Measurements from ENCODE around the gene TWIST2.

TWIST2 gene

DNA sequence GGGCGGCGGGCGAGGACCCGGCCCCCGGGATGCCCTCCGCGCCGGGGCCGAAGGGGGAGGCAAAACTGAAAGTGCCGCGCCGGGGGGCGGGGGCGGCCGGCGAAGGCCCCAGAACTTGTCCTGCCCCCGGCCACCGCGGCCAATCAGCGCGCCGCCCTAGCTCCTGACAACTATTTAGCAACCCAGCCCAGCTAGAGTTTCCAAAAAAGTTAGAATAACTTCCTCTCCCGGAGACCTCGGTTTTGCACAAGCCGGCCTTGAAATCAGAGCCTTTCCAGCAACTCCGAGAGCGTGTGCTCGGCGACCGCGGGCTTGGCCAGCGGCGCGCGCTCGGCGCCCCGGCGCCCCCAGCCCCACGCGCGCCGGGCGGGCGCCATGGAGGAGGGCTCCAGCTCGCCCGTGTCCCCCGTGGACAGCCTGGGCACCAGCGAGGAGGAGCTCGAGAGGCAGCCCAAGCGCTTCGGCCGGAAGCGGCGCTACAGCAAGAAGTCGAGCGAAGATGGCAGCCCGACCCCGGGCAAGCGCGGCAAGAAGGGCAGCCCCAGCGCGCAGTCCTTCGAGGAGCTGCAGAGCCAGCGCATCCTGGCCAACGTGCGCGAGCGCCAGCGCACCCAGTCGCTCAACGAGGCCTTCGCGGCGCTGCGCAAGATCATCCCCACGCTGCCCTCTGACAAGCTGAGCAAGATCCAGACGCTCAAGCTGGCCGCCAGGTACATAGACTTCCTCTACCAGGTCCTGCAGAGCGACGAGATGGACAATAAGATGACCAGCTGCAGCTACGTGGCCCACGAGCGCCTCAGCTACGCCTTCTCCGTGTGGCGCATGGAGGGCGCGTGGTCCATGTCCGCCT lies at the start of gene TWIST2:
TSS of gene TWIST2 (plus strand) at position 245 of the 850 bp plus-strand sequence. CDS start at position 376, 131 bp downstream.
- no peak for DNase-seq (ENCODE audit: low read depth in 1 of 2, low spot score in 1 of 2)

DNA sequence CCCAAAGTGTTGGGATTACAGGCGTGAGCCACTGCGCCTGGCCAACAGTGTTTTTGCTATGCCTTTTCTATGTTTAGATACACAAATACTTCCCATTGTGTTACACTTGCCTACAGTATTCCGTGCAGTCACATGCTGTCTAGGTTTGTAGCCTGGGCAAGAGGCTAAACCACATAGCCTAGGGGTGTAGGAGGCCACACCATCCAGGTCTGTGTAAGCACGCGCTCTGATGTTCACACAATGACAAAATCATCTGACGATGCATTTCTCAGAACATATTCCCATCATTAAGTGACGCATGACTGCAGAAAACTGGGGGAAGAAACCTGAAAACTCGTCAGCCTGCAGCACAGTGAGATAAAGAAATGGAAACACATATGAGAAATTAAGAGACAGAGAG lies 46.1 kb upstream of the TWIST2 start:
- DNase-seq (ENCODE audit: low read depth in 1 of 2, low spot score in 1 of 2) = no peak

DNA sequence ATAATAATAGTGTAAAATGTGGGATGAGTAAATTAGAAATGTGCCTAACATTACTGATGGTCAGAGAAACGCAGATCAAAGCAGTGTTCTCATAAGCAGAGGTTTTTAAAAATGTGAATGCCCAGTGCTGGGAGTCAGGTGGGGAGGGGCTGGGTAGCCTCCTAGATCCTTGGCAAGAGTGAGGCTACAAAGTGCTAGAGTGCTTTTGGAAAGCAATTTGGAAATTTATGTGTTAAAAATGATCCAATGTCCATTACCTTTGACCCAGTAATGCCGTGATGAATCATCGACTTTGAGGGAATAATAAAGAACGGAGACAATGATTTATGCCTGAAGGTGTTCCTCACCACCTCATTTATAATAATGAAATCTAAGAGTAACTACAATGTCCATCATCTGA lies 44.9 kb upstream of the TWIST2 start:
- no peak for DNase-seq (ENCODE audit: low read depth in 1 of 2, low spot score in 1 of 2)

DNA sequence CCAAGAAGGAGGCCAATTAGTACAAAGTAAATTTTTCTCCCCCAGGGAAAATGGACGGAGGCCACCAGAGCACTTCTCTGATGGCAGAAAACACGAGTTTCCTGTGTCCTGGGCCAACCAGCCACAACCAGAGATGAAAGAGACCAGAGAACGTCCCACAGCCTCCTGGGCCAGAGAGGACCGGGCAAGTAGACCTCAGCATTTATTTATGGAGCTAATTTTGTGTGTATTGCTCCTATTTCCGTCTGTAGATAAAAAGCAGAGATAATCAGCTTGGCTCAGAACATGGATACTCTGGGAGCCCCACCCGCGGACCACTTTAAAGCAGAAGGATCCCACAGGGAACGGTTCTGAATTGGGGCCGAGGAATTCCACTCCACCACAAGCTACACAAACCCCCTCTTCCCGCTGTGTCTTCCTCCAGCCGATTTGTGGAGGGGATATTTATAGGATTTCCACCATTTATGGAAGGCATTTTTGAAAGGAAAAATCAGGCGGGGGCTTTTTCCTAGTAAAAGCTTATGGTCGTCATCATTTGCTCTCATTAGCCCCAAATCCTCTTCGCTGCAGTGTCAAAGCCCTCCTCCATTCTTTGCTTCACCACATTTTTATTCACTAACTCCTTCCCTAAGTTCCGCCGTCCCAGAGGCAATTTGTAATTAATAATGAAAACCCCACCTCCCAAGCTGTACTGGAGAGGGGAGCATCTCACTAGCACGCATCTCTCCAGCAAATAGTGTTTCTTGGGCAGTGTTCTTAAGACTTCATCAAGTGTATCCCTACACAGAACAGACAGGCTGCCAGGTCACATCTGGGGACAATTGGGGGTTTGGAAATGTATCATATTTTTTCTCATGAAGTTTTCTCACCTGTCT lies 43.7 kb upstream of the TWIST2 start:
- DNase-seq (ENCODE audit: low read depth in 1 of 2, low spot score in 1 of 2) = no peak

DNA sequence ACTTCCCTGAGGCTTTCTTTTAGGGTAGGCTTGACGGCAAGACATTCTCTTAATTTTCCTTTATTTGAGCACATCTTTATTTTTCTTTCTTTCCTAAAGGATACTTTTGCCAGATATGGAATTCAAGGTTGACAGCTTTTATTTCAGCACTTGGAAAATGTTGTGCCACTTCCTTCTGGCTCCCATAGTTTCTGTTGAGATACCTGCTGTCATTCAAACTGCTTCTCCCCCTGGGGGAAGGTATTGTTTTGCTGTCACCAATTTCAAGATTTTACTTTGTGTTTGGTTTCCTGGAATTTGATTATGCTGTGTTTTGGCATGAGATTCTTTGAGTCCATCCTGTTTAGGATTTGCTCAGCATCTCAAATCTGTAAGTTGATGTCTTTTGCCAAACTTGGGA lies 39.1 kb upstream of the TWIST2 start:
- no peak for DNase-seq (ENCODE audit: low read depth in 1 of 2, low spot score in 1 of 2)

DNA sequence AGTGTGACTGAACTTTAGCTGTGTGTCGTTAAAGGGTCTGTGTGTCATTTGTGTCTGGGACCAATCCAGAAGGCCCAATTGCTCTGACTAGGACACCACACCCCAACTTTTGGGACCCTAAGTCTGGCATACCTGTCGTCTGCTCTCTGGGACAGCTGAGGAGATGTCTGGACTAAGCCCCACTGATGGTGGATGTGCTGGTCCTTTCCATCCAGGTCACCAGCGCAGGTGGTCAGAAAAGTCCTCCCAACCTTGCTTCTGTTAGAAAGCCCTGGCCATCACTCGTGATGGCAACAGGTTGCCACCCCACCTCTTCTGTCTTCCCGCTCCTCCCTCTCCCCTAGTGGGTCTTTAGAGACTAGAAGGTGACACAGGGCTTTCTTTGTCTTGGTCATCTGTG lies 37.6 kb upstream of the TWIST2 start:
- DNase-seq (ENCODE audit: low read depth in 1 of 2, low spot score in 1 of 2) = no peak

DNA sequence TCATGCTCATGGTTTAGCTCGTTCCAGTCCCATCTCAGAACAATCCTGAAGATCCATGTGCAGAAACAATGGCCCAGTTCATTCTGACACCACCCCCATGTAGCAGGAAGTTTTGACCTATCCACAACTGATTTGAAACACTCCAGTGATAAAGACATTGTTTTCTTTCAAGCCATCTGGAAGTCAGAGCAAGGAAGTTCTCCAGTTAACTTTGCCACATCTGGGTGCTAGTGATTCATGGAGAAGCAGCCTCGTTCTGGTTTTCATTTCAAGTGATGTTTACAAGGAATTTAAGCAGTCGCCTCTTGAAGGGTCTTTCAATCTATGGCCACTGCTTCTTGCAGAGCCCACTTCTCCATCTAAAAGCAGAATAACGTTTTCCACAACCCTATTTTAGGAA lies 36.6 kb upstream of the TWIST2 start:
- DNase-seq (ENCODE audit: low read depth in 1 of 2, low spot score in 1 of 2) = no peak

DNA sequence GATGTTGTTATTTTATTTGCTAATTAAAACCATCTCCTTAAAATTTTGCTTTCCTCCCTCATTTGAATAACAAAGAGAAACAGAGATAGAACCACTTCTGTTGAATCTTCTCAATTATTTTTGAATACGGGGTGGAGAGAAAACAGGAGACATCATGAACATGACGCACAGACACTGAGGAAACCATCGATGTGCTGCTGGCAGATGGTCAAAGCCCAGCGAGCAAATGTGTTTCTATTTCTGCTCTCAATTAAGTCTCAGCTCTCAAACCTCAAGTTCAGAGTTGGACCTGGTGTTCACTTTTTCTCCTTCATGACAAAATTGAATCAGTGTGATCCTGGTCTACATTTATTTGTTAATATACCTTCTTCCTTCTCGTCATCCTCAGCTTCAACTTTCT lies 36.1 kb upstream of the TWIST2 start:
- DNase-seq (ENCODE audit: low read depth in 1 of 2, low spot score in 1 of 2) = no peak

GRCh38 chr2:238813109-238813508 lies 34.8 kb upstream of the TWIST2 start:
- no peak for DNase-seq (ENCODE audit: low read depth in 1 of 2, low spot score in 1 of 2)

DNA sequence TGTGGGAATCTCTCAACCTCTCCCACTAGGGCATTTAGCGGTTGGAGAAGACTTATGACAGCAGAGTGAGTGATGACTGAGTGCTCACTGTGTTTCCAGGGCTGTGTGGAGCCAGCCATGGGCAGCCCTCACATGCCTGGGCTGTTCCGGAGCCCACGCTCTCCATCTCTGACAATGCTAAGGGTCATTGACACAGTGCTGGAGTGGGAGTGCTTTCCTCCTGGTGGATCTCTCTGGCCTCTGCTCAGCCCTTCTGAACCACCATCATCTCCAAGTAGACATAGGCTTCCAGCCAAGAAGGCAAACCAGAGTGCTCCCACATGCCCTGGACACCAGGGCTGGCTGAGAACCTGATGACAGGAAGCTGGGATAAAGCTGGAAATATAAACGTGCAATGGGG lies 33.1 kb upstream of the TWIST2 start:
- no peak for DNase-seq (ENCODE audit: low read depth in 1 of 2, low spot score in 1 of 2)

DNA sequence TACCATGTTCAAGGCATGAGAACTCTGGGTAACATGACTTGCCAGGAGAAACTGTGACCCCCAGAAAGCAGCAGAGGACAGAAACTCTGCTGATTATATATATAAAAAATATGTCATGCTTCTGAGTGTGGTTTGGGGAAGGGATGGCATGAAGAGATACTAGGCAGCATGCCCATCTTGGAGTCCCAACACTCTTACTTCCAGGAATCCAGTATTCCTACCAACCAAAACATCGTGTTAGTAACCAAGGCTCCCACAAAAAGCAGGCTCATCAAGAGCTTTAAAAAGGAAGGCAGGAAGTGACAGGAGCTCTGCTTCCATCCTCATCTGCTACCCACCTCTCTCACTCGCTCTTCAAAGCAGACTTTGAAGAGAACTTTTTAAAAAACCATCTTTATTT lies 31.6 kb upstream of the TWIST2 start:
- no peak for DNase-seq (ENCODE audit: low read depth in 1 of 2, low spot score in 1 of 2)

- DNase-seq (ENCODE audit: low read depth in 1 of 2, low spot score in 1 of 2) = no peak
Measured at GRCh38 chr2:238817382-238817781, 30.5 kb upstream of the TWIST2 start.

- DNase-seq (ENCODE audit: low read depth in 1 of 2, low spot score in 1 of 2) = no peak
Measured at GRCh38 chr2:238817891-238818290, 30.0 kb upstream of the TWIST2 start.

- no peak for DNase-seq (ENCODE audit: low read depth in 1 of 2, low spot score in 1 of 2)
Measured at GRCh38 chr2:238818561-238818960, 29.3 kb upstream of the TWIST2 start.

GRCh38 chr2:238820197-238820596 lies 27.7 kb upstream of the TWIST2 start:
- DNase-seq (ENCODE audit: low read depth in 1 of 2, low spot score in 1 of 2) = no peak

GRCh38 chr2:238820916-238821315 lies 27.0 kb upstream of the TWIST2 start:
- no peak for DNase-seq (ENCODE audit: low read depth in 1 of 2, low spot score in 1 of 2)

DNA sequence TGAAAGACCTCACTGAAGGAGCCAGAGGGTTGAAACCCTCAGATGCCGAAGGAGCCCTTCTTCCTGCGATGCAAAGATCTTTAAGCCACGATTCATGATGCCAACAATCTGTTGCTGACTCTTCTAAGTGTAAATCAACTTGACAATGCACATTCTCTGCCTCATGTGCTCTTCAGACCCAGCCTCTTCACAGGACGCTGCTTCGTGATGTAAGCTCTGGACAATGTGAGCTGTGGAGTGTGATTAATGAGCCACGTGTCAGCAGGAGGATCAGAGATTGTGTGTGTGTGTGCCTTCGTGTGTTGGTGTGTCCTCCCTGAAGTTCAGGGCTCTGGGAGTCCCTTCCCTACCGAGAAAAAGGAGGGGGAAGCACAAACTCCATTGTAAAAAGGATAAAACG lies 26.5 kb upstream of the TWIST2 start:
- no peak for DNase-seq (ENCODE audit: low read depth in 1 of 2, low spot score in 1 of 2)

DNA sequence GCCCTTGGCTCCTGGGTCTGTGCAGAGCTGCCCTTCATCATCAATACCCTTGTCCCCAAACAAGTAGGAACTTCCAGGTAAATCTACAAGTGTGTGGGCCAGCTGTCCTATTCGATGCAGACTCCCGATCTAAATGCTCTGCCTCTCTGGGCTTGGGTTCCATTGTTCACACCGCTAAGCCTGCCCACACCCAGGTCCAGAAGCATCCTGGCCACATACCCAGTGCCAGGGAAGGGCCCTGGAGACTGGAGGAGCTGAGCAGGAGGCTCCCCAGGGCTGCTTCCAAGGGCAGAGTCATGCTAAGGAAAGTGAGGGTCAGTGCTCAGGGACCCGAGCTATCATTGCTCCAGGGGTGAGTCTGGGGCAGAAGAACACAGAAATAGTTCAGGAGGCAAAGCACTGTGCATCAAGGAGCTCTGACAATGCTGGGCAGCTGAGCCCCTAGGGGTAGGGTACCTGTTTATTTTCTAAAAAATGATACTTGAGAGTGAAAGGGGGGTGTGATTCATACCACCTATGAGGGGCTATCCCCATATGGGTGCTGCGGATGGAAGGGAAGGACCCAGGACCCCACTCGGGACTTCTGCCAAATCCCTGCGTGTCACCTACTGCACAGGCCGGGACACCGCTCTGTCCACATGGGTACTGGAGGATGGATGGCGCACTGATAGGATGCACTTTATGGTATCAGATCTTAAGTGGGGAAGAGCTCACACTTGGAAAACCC lies 25.8 kb upstream of the TWIST2 start:
- no peak for DNase-seq (ENCODE audit: low read depth in 1 of 2, low spot score in 1 of 2)

GRCh38 chr2:238822955-238823354 lies 24.9 kb upstream of the TWIST2 start:
- no peak for DNase-seq (ENCODE audit: low read depth in 1 of 2, low spot score in 1 of 2)

DNA sequence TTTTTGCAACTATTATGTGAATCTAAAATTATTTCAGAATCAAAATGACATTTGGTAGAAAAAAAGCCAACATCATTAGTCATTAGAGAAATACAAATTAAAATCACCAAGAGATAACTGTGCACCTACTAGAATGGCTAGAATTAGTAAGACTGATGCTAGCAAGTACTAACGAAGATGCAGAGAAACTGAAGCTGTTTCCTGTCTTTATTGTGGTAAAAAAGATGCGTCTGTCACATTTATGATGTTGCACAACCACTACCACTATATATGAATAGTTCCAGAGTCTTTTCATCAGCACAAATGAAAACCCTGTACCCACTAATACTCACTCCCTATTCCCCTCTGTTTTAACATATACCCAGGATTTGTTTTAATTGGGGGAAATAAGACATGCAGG lies 16.7 kb upstream of the TWIST2 start:
- no peak for DNase-seq (ENCODE audit: low read depth in 1 of 2, low spot score in 1 of 2)

DNA sequence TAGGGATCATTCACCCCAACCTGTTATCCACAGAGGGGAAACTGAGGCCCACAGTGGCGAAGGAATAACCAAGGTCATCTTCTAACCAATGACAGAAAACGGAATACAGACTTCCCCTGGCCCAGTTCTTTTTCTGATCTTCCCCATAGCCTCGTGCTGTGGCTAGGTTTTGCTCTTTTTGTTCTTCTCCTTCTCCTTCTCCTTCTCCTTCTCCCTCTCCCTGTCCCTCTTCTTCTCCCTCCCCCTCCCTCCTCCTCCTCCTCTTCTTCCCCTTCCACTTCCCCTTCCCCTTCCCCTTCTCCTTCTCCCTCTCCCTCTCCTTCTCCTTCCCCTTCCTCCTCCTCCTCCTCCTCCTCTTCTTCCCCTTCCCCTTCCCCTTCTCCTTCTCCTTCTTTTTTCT lies 12.9 kb upstream of the TWIST2 start:
- DNase-seq (ENCODE audit: low read depth in 1 of 2, low spot score in 1 of 2) = no peak

All from stimulated activated CD4-positive, alpha-beta T cell treated with anti-CD3 and anti-CD28 coated beads, Interleukin-15, amount 100 ng/mL, for 1 hour (primary cell).